Lower leg skin (tissue), 4 donors: ENCODE measurements around the gene SEC24D. TPM values are rescaled to one million over a fixed set of nuclear protein-coding genes. Genes with fewer than 3 reads are reported as not detected.

Experiments
- DNase-seq, 2 donors: peaks; one replicate each; pipeline ENCODE4 v3.0.0-alpha.2; 2019; ENCODE audit warnings: low spot score in 2 of 2
- H3K4me3 ChIP-seq: fragments of 200-600 bp; sonication (generic); 2 replicates; pipeline ENCODE4 v1.5.1; 2017; ENCODE audit warnings: mild to moderate bottlenecking, low read depth; ENCODE audit not compliant: poor library complexity, severe bottlenecking
- CTCF ChIP-seq, 3 donors: fragments of 450-650 bp; IDR thresholded peaks; one replicate each; pipeline ENCODE4 v1.5.1; 2016; ENCODE audit warnings: antibody characterized with exemption in 3 of 3, mild to moderate bottlenecking in 3 of 3, moderate library complexity in 2 of 3
- POLR2A ChIP-seq, 2 donors: fragments of 450-650 bp; IDR thresholded peaks; one replicate each; pipeline ENCODE4 v1.6.1; 2016 to 2017; ENCODE audit warnings: antibody characterized with exemption in 2 of 2, mild to moderate bottlenecking in 1 of 2, moderate library complexity in 1 of 2
- WGBS, 2 donors: methylation state at CpG; one replicate each; pipeline ENCODE4 v1.1.5; 2018; 5-methylcytosine and 5-hydroxymethylcytosine counted together
- intact Hi-C: fragments of 100-400 bp; cut with DNase I; formaldehyde crosslinking; loops from one replicate; pipeline ENCODE4 v1.15.0; 2023; ENCODE audit warnings: low total_unique reads
- total RNA-seq, 4 donors: library from RNA; depleted of rRNA; stranded (reverse); fragments of >200 nt; gene quantifications; one replicate each; pipeline ENCODE4 v1.1.0, GENCODE V29; 2016

The SEC24D gene
- total RNA-seq, 4 donors from 2014 or later, result 8.0 to 14.8 (median 12.9) TPM

DNA sequence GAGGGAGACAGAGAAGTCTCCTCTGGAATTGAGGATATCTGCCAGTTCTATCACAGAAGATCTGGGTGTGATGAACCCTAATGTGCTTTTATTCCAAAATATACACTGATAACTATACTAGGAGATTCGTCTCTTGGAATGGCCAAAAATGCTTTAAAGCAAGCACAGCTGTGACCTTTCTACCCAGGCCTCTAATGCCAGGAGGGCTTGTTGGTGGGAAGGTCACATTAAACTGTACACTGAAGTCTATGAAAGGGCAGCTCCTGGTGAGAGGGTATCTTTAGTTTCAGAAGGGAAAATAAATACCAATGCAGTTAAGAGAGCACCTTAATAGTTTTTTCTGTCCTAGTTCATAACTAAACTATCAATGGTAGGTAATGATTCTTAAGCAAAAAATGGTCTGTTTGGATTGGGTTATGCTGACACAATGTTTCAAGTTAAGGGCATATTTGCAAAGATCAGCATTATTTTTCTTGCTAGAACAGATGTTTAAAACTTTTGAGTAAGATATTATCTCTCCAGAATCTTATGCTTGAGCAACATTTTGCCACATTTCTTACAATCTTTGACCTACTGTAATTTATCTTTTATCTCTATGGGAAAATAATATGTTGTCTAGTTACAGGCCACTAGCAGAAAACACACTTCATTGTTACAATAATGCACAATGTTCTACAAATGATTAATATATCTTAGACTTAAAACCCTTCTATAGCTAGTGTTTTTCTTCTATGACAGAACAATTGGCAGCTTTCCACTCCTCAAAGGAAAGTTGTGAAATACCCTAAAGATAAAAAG is 59.6 kb downstream of the SEC24D start:
- H3K4me3 ChIP-seq, result no peak overlapping the region
- WGBS, 2 donors, result 48 to 57% methylated on average over 1 of the region's 1 CpG
- TF ChIP-seq CTCF (IDR thresholded peaks at IDR 0.05) (no peak), POLR2A (IDR thresholded peaks at IDR 0.05) (no peak)
- no peak for DNase-seq
- intact Hi-C loops, result no loop called here

DNA sequence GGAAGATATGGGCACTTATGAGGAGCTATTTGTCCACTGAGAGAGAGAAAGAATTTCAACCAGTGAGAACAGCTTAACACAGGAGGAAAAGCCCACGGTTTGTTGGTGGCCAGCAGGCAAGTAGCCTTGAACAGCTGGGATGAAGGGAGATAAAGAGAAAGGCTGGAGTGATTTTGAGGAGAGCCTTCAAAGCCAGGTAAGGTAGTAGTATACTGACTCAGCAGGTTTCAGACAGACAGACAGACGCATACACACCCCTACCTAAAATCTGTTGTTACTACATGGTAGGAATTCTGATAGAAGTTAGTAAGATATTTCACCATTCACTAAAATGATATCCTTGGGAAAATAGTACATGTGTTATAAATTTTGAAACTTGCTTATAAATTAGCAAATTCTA is 60.5 kb downstream of the SEC24D start:
- 87 to 90% methylated on average over 2 of the region's 2 CpGs for WGBS, 2 donors
- intact Hi-C loops, result no loop called here

GRCh38 chr4:118774989-118775388 is 60.9 kb downstream of the SEC24D start:
- 83% methylated on average over 3 of the region's 3 CpGs for WGBS, 2 donors
- TF ChIP-seq CTCF (IDR thresholded peaks at IDR 0.05) (no peak), POLR2A (IDR thresholded peaks at IDR 0.05) (no peak)
- no peak overlapping the region for H3K4me3 ChIP-seq
- intact Hi-C loops, result no loop called here
- DNase-seq, result no peak

More for the DNA sequence above, 60.5 kb downstream of the SEC24D start:
- H3K4me3 ChIP-seq, result no peak overlapping the region
- TF ChIP-seq CTCF (IDR thresholded peaks at IDR 0.05), result no peak
- no peak for DNase-seq

DNA sequence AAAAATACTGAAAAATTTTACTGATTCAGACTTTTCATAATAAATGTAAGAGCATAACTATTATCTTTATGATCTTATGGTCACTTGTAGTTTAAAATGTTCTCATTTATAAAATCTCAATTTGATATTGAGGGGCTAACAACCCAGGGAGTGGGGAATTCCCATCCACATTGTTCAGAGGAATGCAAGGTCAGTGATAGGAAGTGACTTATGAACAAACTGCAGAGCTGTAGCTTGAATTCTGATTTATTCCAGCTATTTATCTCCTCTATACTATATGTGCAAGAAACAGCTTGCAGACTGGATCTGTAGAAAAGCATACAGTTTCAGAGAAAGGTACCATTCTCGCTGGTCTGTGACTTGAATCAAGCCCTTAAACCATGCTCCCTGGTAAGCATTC is 61.6 kb downstream of the SEC24D start:
- WGBS, 2 donors, result 69 to 78% methylated on average over 1 of the region's 1 CpG
- TF ChIP-seq CTCF (IDR thresholded peaks at IDR 0.05) (no peak), POLR2A (IDR thresholded peaks at IDR 0.05) (no peak)
- DNase-seq, result no peak
- H3K4me3 ChIP-seq, result no peak overlapping the region
- intact Hi-C loops, result no loop called here

DNA sequence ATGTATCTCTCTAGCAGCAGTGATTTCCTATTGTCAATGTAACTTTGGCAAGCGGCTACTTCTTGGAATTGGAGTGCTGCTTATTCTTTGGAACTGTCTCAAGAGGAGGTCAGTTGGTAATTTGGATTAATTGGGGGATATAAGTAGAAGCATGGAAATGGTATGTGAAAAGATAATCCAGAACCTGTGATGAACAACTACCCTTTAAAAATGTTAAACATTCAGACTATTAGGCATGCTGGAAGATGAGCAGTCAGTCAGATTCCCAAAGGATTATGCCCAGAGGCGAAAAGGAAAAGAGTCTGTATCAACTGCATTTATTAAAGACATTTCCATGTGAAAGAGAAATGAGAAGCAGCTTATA is 62.5 kb downstream of the SEC24D start:
- intact Hi-C loops, result no loop called here
- WGBS, 2 donors, result 71 to 73% methylated on average over 2 of the region's 2 CpGs
- TF ChIP-seq CTCF (IDR thresholded peaks at IDR 0.05) (no peak), POLR2A (IDR thresholded peaks at IDR 0.05) (no peak)
- no peak overlapping the region for H3K4me3 ChIP-seq
- DNase-seq, result no peak
